Loucy (cell line): Measurements from ENCODE around the gene GCK.

Source experiments
- EZH2phosphoT487 ChIP-seq: fragments of 200-600 bp; IDR thresholded peaks from 2 replicates; pipeline ENCODE4 v1.6.1; 2018; ENCODE audit warnings: antibody characterized with exemption, mild to moderate bottlenecking, moderate library complexity, borderline replicate concordance
- TF ChIP-seq, protein P1 (sequence below): fragments of 200-600 bp; sonication (generic); conservative IDR thresholded peaks from 2 replicates; pipeline ENCODE4 v1.5.1; 2014; ENCODE audit warnings: mild to moderate bottlenecking, antibody characterized with exemption, low read length

DNA sequence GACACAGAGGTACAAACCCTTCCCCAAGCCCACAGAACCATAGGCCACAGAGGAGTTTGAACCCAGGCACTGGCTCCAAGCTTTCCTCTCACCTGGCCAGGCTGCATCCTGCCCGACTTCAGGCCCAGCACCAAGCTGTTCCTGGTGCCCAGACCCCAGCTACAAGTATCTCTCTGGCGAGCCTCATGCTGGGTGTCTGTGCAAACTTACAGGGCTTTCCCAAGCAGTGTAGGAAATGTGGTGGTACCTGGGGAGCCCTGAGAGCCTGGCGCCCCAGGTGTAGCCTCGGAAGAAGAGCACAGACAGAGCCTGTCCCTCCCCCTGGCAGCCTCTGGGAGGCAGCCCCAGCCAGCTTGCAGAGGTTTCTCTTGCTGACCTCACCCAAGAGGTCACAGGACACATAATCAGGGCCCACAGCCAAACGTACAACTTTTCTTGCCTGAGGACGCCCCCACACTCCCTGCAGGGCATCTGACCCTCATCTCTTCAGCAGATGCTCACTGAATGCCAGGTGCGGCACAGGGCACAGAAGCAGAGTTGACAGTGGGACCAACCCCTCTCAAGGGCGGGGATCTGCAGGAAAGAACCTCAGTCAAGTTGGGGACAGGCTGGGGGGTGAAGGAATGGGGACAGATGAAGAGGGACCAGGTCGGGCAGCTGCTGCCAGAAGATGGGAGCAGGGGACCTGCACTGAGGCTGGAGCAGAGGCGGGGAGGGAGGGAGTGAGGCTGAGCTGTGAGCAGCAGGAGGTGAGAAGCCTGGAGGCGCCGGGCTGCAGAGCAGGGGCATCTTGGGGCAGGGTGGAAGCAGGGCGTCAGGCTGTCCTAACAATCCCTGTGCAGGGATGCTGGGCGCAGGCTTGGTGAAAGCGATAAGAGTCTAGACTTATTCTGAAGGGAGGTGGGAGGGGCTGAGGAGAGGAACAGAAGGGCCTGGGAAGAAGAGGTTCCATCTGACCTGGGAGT lies 31.8 kb downstream of the GCK start:
- TF ChIP-seq, protein P1, sequence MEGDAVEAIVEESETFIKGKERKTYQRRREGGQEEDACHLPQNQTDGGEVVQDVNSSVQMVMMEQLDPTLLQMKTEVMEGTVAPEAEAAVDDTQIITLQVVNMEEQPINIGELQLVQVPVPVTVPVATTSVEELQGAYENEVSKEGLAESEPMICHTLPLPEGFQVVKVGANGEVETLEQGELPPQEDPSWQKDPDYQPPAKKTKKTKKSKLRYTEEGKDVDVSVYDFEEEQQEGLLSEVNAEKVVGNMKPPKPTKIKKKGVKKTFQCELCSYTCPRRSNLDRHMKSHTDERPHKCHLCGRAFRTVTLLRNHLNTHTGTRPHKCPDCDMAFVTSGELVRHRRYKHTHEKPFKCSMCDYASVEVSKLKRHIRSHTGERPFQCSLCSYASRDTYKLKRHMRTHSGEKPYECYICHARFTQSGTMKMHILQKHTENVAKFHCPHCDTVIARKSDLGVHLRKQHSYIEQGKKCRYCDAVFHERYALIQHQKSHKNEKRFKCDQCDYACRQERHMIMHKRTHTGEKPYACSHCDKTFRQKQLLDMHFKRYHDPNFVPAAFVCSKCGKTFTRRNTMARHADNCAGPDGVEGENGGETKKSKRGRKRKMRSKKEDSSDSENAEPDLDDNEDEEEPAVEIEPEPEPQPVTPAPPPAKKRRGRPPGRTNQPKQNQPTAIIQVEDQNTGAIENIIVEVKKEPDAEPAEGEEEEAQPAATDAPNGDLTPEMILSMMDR, result no peak
- TF ChIP-seq EZH2phosphoT487, result no peak
